WERI-Rb-1 (cell line): Measurements from ENCODE around the gene SETD6.

Experiments
- DNase-seq: peaks from one replicate; pipeline ENCODE4 v3.0.0-alpha.2; 2020
- H3K27ac ChIP-seq: fragments of 250-450 bp; sonication (Bioruptor Pico); 2 replicates; pipeline ENCODE4 v1.5.1; 2020; ENCODE audit warnings: mild to moderate bottlenecking, moderate library complexity
- H3K27me3 ChIP-seq: fragments of 250-450 bp; sonication (Bioruptor Pico); 2 replicates; pipeline ENCODE4 v1.5.1; 2021; ENCODE audit warnings: mild to moderate bottlenecking, low read depth, moderate library complexity; ENCODE audit not compliant: insufficient read depth, severe bottlenecking
- H3K36me3 ChIP-seq: fragments of 250-450 bp; sonication (Bioruptor Pico); 2 replicates; pipeline ENCODE4 v1.5.1; 2020; ENCODE audit warnings: mild to moderate bottlenecking, moderate library complexity
- H3K4me3 ChIP-seq: 2 replicates; pipeline ENCODE4 v1.5.1; 2011; ENCODE audit warnings: low read depth, mild to moderate bottlenecking, control low read depth, low read length
- H3K9me3 ChIP-seq: fragments of 250-450 bp; sonication (Bioruptor Pico); 2 replicates; pipeline ENCODE4 v1.5.1; 2021; ENCODE audit warnings: mild to moderate bottlenecking, moderate library complexity; ENCODE audit not compliant: severe bottlenecking
- CTCF ChIP-seq: IDR thresholded peaks from 2 replicates; pipeline ENCODE4 v1.5.1; 2011; ENCODE audit warnings: low read depth, mild to moderate bottlenecking, control low read depth, inconsistent platforms, low read length

The SETD6 gene

DNA sequence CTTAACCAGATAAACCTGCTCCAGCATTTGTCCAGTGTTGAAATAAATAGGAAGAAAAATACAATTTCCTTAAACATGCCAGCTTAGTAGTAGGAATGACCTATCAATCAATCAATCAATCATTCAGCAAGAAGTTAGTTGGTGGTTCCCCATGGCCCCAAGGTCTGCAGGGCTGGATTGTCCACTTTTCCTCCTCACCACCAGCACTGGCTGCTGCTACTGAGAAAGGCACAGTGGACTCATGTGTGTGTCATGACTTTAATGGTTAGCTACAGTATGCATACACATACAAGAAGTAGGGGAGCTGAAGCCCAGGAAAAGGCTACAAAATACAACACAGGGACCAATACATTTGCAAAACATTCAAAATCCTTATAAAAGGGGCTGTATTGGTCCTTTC lies 4.4 kb downstream of the SETD6 start:
- no peak for DNase-seq
- Histone ChIP-seq H3K9me3 (no peaks in the 10 kb centered on the region), H3K36me3 (peaks cover 84% of the 10 kb centered on the region), H3K27me3 (no peaks in the 10 kb centered on the region), H3K27ac (no peak overlapping the region), H3K4me3 (no peak overlapping the region)
- TF ChIP-seq CTCF: no peak

DNA sequence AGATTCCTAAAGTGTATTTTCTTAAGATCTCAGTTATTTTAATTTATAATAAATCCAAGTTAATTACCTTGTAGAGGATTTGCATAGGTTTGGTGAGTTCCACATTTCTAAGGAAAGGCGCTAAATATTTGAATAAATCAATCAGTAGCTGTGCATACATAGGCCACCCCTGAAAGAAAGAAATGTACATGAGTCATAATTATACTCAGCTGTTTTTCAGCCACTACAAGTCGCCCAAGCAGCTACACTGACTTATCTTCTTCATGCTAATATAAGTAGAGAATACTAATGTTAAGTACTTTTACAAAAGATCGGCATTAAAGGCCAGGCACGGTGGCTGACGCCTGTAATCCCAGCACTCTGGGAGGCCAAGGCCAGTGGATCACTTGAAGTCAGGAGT lies 14.9 kb downstream of the SETD6 start:
- TF ChIP-seq CTCF: no peak

GRCh38 chr16:58532414-58532813 lies 17.1 kb downstream of the SETD6 start:
- Histone ChIP-seq H3K36me3 (peaks cover 96% of the 10 kb centered on the region), H3K27me3 (no peaks in the 10 kb centered on the region), H3K27ac (no peak overlapping the region), H3K9me3 (no peaks in the 10 kb centered on the region), H3K4me3 (no peak overlapping the region)
- DNase-seq: no peak
- TF ChIP-seq CTCF: no peak

More for the DNA sequence above, 14.9 kb downstream of the SETD6 start:
- no peak overlapping the region for H3K4me3 ChIP-seq
- H3K27ac ChIP-seq: no peak overlapping the region
- DNase-seq: no peak
- no peaks in the 10 kb centered on the region for H3K27me3 ChIP-seq
- H3K36me3 ChIP-seq: peaks cover 83% of the 10 kb centered on the region
- H3K9me3 ChIP-seq: no peaks in the 10 kb centered on the region

GRCh38 chr16:58533751-58534470 lies 18.6 kb downstream of the SETD6 start:
- Histone ChIP-seq H3K27me3 (no peaks in the 10 kb centered on the region), H3K27ac (no peak overlapping the region), H3K9me3 (no peaks in the 10 kb centered on the region), H3K36me3 (peaks cover 97% of the 10 kb centered on the region), H3K4me3 (no peak overlapping the region)
- TF ChIP-seq CTCF: no peak
- no peak for DNase-seq

DNA sequence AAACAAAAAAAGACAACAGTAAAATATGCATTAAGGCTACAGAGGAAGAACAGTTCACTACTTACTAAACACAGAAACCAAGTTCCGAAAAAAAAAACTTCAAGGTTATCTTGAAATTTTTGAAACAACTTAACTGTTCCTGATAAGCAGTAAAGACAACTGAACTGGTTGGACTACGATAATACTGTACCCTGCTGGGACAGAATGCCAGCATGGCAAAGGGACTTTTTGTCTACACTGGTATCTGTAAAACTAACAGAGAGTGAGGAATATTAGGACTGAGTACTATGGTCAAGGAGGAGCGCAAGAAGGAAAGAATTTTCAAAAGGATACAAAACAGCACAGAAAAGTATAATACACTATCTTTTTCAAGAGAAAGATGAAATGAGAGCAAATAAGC lies 19.8 kb downstream of the SETD6 start:
- DNase-seq: no peak
- no peaks in the 10 kb centered on the region for H3K27me3 ChIP-seq
- no peaks in the 10 kb centered on the region for H3K9me3 ChIP-seq
- no peak overlapping the region for H3K27ac ChIP-seq
- TF ChIP-seq CTCF: no peak
- H3K36me3 ChIP-seq: peaks cover 99% of the 10 kb centered on the region
- no peak overlapping the region for H3K4me3 ChIP-seq

GRCh38 chr16:58536278-58536677 lies 21.0 kb downstream of the SETD6 start:
- H3K9me3 ChIP-seq: no peaks in the 10 kb centered on the region

More at GRCh38 chr16:58536278-58536677, 21.0 kb downstream of the SETD6 start:
- H3K27ac ChIP-seq: no peak overlapping the region
- H3K27me3 ChIP-seq: no peaks in the 10 kb centered on the region
- no peak for DNase-seq
- no peak for TF ChIP-seq CTCF
- H3K4me3 ChIP-seq: no peak overlapping the region
- H3K36me3 ChIP-seq: peaks cover 100% of the 10 kb centered on the region
